Stomach (tissue), 9 donors: ENCODE measurements around the gene SIK3. TPM values are rescaled to one million over a fixed set of nuclear protein-coding genes. Genes with fewer than 3 reads are reported as not detected.

Source experiments
- DNase-seq, 2 donors: peaks; one replicate each; pipeline versions ENCODE4 v3.0.0 to v3.0.0-alpha.2; 2013 to 2019
- H3K27ac ChIP-seq, 5 donors: fragments of 200-600 bp in 4 of 5; sonication (generic) in 4 of 5; one replicate each; pipeline ENCODE4 v1.5.1; 2013 to 2019; ENCODE audit warnings: mild to moderate bottlenecking in 1 of 5, moderate library complexity in 1 of 5
- H3K27me3 ChIP-seq, 3 donors: fragments of 200-600 bp; sonication (generic); one replicate each; pipeline ENCODE4 v1.5.1; 2017 to 2019; ENCODE audit warnings: mixed run types in 1 of 3
- H3K36me3 ChIP-seq, 4 donors: fragments of 200-600 bp; sonication (generic); 1 replicate in 3 of 4; 2 replicates in 1 of 4; pipeline ENCODE4 v1.5.1; 2016 to 2019
- H3K4me1 ChIP-seq, 4 donors: fragments of 200-600 bp; sonication (generic); one replicate each; pipeline ENCODE4 v1.5.1; 2016 to 2019
- H3K4me3 ChIP-seq, 4 donors: fragments of 200-600 bp; sonication (generic) in 3 of 4; one replicate each; pipeline ENCODE4 v1.5.1; 2016 to 2019; ENCODE audit warnings: mild to moderate bottlenecking in 1 of 4
- H3K9me3 ChIP-seq, 4 donors: fragments of 200-600 bp; sonication (generic); one replicate each; pipeline ENCODE4 v1.5.1; 2016 to 2019
- CTCF ChIP-seq, 7 experiments: fragments of 450-650 bp in 4 of 7; fragments of 200-600 bp in 3 of 7; sonication (generic) in 3 of 7; IDR thresholded peaks; one replicate each; pipeline ENCODE4 v1.5.1; 2016 to 2019; ENCODE audit warnings: antibody characterized with exemption in 7 of 7, control low read depth in 2 of 7, mild to moderate bottlenecking in 1 of 7
- EP300 ChIP-seq: sonication (generic); formaldehyde crosslinking; IDR thresholded peaks from one replicate; pipeline ENCODE4 v1.6.1; 2017; ENCODE audit warnings: antibody characterized with exemption
- POLR2A ChIP-seq, 4 donors: fragments of 450-650 bp; IDR thresholded peaks; one replicate each; pipeline ENCODE4 v1.6.1; 2016; ENCODE audit warnings: antibody characterized with exemption in 4 of 4, control low read depth in 2 of 4, mild to moderate bottlenecking in 1 of 4, moderate library complexity in 1 of 4
- POLR2AphosphoS5 ChIP-seq, 3 donors: sonication (generic); formaldehyde crosslinking; IDR thresholded peaks; one replicate each; pipeline ENCODE4 v1.6.1; 2016; ENCODE audit warnings: antibody characterized with exemption in 3 of 3
- WGBS, 5 donors: extraction: QIAGEN DNeasy Blood & Tissue Kit in 3 of 5; methylation state at CpG; one replicate each; pipeline versions ENCODE4 v1.1.5 to v1.1.7; 2013 to 2018; 5-methylcytosine and 5-hydroxymethylcytosine counted together
- intact Hi-C: fragments of 100-400 bp; cut with DNase I; formaldehyde crosslinking; loops from one replicate; pipeline ENCODE4 v1.15.1; 2023; ENCODE audit warnings: low total_unique reads
- polyA plus RNA-seq, 3 donors: library from polyadenylated mRNA; stranded (reverse); fragments of 200-250 nt; gene quantifications; one replicate each; pipeline ENCODE4 v1.2.3, GENCODE V29; 2013
- total RNA-seq, 5 donors: library from RNA; depleted of rRNA; stranded (reverse); fragments of >200 nt; gene quantifications; one replicate each; pipeline versions ENCODE4 v1.1.0 to v1.2.3, GENCODE V29; 2014 to 2016
- donor health status: healthy with polysubstance abuse.
- donor health status: Bipolar disorder and iron deficiency.
- donor health status: healthy.

The SIK3 gene
- total and polyA plus RNA-seq, 8 donors: 6.5 to 97.8 (median 23.7) TPM

GRCh38 chr11:116800610-116801009, 297.6 kb downstream of the SIK3 start:
- WGBS, 5 donors: 92 to 96% (median 94%) methylated on average over 2 of the region's 2 CpGs
- Histone ChIP-seq H3K27me3 (no peaks in the 10 kb centered on the region), H3K27ac (no peak overlapping the region), H3K9me3 (no peaks in the 10 kb centered on the region), H3K4me1 (peaks cover 0 to 15% (median 2%) of the 10 kb centered on the region in 4 donors), H3K4me3 (no peak overlapping the region), H3K36me3 (no peaks in the 10 kb centered on the region)
- DNase-seq: no peak
- intact Hi-C loops: no loop called here
- no peak for TF ChIP-seq POLR2AphosphoS5 (IDR thresholded peaks at IDR 0.05)
- no peak for TF ChIP-seq POLR2A (IDR thresholded peaks at IDR 0.05)
- no peak for TF ChIP-seq CTCF (IDR thresholded peaks at IDR 0.05)
- no peak for TF ChIP-seq EP300

- no peak overlapping the region for H3K4me3 ChIP-seq
- no peaks in the 10 kb centered on the region for H3K9me3 ChIP-seq
- H3K27ac ChIP-seq: no peak overlapping the region
- intact Hi-C loops: loop anchor here (10.0 kb wide), 1 partner anchor 306 kb away; no protein-coding TSS in a partner anchor
- WGBS, 5 donors: 73 to 91% (median 79%) methylated on average over 5 of the region's 5 CpGs
- H3K27me3 ChIP-seq: no peaks in the 10 kb centered on the region
- H3K36me3 ChIP-seq: no peaks in the 10 kb centered on the region
- DNase-seq: no peak
- H3K4me1 ChIP-seq: peaks cover 0 to 15% (median 2%) of the 10 kb centered on the region in 4 donors
- TF ChIP-seq EP300 (no peak), CTCF (IDR thresholded peaks at IDR 0.05) (no peak), POLR2AphosphoS5 (IDR thresholded peaks at IDR 0.05) (no peak), POLR2A (IDR thresholded peaks at IDR 0.05) (no peak)
Observed at GRCh38 chr11:116798368-116798767, 299.9 kb downstream of the SIK3 start.

- Histone ChIP-seq H3K4me1 (peaks cover 0 to 15% (median 2%) of the 10 kb centered on the region in 4 donors), H3K4me3 (no peak overlapping the region), H3K27ac (no peak overlapping the region), H3K36me3 (no peaks in the 10 kb centered on the region), H3K27me3 (no peaks in the 10 kb centered on the region), H3K9me3 (no peaks in the 10 kb centered on the region)
- 30 to 61% (median 47%) methylated on average over 5 of the region's 5 CpGs for WGBS, 5 donors
- no peak for TF ChIP-seq EP300
- no peak for TF ChIP-seq POLR2AphosphoS5 (IDR thresholded peaks at IDR 0.05)
- no peak for TF ChIP-seq POLR2A (IDR thresholded peaks at IDR 0.05)
- TF ChIP-seq CTCF (IDR thresholded peaks at IDR 0.05): no peak
- intact Hi-C loops: loop anchor here (10.0 kb wide), 1 partner anchor 307 kb away; no protein-coding TSS in a partner anchor
- DNase-seq: no peak
Observed at GRCh38 chr11:116797816-116798215, 300.4 kb downstream of the SIK3 start.

GRCh38 chr11:116796548-116796947, 301.7 kb downstream of the SIK3 start:
- intact Hi-C loops: loop anchor here (10.0 kb wide), 1 partner anchor 308 kb away; no protein-coding TSS in a partner anchor
- Histone ChIP-seq H3K9me3 (no peaks in the 10 kb centered on the region), H3K4me1 (peaks cover 2 to 26% (median 9%) of the 10 kb centered on the region in 4 donors), H3K36me3 (no peaks in the 10 kb centered on the region), H3K27ac (no peak overlapping the region), H3K4me3 (no peak overlapping the region), H3K27me3 (no peaks in the 10 kb centered on the region)
- no peak for DNase-seq
- WGBS, 5 donors: 72 to 100% (median 89%) methylated on average over 1 of the region's 1 CpG
- TF ChIP-seq CTCF (IDR thresholded peaks at IDR 0.05) (no peak), EP300 (no peak), POLR2A (IDR thresholded peaks at IDR 0.05) (no peak), POLR2AphosphoS5 (IDR thresholded peaks at IDR 0.05) (no peak)
